HG02938 (cell line): ENCODE results near the gene KCNJ10.
A peak's percentile ranks its signal among the peaks of the same experiment; 100 is the strongest.

Experiments
- ATAC-seq: cut with Tn5 transposase; IDR thresholded peaks from one replicate; pipeline ENCODE4 v1.9.1; 2021; ENCODE audit warnings: mild to moderate bottlenecking, moderate library complexity; ENCODE audit not compliant: unreplicated experiment

The KCNJ10 gene

GRCh38 chr1:160084771-160085321 is 14.9 kb upstream of the KCNJ10 start:
- ATAC-seq, result no peak

GRCh38 chr1:160083968-160084770 is 14.2 kb upstream of the KCNJ10 start:
- no peak for ATAC-seq

GRCh38 chr1:160082926-160083325 is 13.0 kb upstream of the KCNJ10 start:
- no peak for ATAC-seq

GRCh38 chr1:160082487-160082886 is 12.5 kb upstream of the KCNJ10 start:
- ATAC-seq, result no peak

- ATAC-seq, result no peak
Measured at GRCh38 chr1:160081261-160081936, 11.4 kb upstream of the KCNJ10 start, which contains the start of gene KCNJ9. Gene KCNJ9 (plus strand): TSS chr1:160081538. CDS start chr1:160084031, 2,493 bp downstream.

- no peak for ATAC-seq
Measured at GRCh38 chr1:160080381-160081100, 10.6 kb upstream of the KCNJ10 start.

- no peak for ATAC-seq
Measured at GRCh38 chr1:160079448-160079847, 9.5 kb upstream of the KCNJ10 start.

- peak; percentile 59 for ATAC-seq
Measured at GRCh38 chr1:160078512-160079195, 8.7 kb upstream of the KCNJ10 start.

GRCh38 chr1:160077486-160077885 is 7.5 kb upstream of the KCNJ10 start:
- ATAC-seq, result no peak

- ATAC-seq, result no peak
Measured at GRCh38 chr1:160076295-160076694, 6.3 kb upstream of the KCNJ10 start.

- ATAC-seq, result no peak
Measured at GRCh38 chr1:160075836-160076235, 5.9 kb upstream of the KCNJ10 start.

- ATAC-seq, result no peak
Measured at GRCh38 chr1:160074865-160075264, 4.9 kb upstream of the KCNJ10 start.

- ATAC-seq, result no peak
Measured at GRCh38 chr1:160071289-160071688, 1.3 kb upstream of the KCNJ10 start.

- no peak for ATAC-seq
Measured at GRCh38 chr1:160070243-160071163, 543 bp upstream of the KCNJ10 start.

- ATAC-seq, result no peak
Measured at GRCh38 chr1:160068225-160068624, 1.7 kb downstream of the KCNJ10 start.

- no peak for ATAC-seq
Measured at GRCh38 chr1:160066829-160067745, 2.9 kb downstream of the KCNJ10 start.

GRCh38 chr1:160064746-160065145 is 5.2 kb downstream of the KCNJ10 start:
- ATAC-seq, result no peak

- no peak for ATAC-seq
Measured at GRCh38 chr1:160064164-160064563, 5.8 kb downstream of the KCNJ10 start.

- no peak for ATAC-seq
Measured at GRCh38 chr1:160063176-160063575, 6.8 kb downstream of the KCNJ10 start.
